HG02852 (cell line): Measurements from ENCODE around the gene KRTAP6-3.

Experiments
- ATAC-seq: cut with Tn5 transposase; IDR thresholded peaks from one replicate; pipeline ENCODE4 v1.9.1; 2021; ENCODE audit warnings: mild to moderate bottlenecking, moderate library complexity; ENCODE audit not compliant: unreplicated experiment

The KRTAP6-3 gene, protein sequence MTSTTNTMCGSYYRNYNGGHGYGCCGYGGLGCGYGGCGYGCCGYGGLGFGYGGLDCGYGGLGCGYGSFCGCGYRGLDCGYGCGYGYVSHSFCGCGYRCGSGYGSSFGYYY

DNA sequence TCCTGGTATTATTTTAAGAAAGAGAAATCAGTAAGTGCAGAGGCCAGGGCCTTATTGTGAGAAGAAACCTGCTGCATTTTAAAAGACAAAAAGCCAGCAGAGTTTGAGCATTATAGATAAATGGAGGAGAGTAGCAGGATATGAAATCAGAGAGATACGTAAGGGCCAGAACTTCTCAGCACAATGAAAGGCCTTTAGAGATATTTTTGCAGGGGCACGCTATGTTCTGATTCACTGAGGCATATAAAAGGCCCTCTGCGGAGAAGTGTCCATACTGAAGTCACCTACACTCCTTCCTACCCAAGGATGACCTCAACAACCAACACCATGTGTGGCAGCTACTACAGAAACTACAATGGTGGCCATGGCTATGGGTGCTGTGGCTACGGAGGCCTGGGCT, at the start of gene KRTAP6-3:
KRTAP6-3 (plus strand) TSS at position 301 of the 400 bp plus-strand sequence; CDS start at position 307, 6 bp downstream.
- no peak for ATAC-seq

DNA sequence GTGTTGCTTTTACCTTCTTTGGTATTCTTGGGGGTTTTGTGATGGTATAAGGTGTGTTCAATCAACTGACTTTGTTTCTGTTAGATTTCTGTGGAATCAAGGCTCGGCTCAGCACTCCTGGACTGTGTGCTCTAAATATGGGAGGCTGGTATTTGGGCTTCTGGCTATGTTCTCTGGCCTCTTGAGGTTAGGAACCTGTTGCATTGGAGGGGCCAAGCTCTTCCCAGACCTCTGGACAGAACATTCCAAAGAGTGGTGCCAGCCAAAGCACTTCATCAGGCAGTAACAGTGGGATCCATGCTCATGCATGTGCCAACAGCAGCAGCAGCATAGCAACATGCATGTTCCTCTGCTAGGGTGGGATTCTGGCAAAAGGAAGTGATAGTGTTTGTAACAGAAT, 39.5 kb upstream of the KRTAP6-3 start:
- ATAC-seq, result no peak

DNA sequence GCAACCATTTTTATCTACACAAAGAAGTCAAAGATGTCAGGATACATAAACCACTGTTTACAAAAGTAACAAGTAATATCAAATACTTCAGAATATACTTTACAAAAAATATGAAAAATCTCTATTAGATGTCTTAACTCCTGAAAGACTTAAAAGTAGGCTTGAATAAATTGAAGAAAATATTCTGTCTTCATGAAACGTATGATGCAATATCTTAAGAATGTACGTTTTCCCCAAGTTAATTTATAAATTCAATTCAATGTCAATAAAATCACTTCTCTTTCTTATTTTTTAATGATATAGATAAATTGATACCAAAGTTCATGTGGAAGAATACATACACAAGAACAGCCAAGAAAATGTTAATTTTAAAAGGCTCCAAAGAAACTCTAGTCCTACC, 37.1 kb upstream of the KRTAP6-3 start:
- no peak for ATAC-seq

DNA sequence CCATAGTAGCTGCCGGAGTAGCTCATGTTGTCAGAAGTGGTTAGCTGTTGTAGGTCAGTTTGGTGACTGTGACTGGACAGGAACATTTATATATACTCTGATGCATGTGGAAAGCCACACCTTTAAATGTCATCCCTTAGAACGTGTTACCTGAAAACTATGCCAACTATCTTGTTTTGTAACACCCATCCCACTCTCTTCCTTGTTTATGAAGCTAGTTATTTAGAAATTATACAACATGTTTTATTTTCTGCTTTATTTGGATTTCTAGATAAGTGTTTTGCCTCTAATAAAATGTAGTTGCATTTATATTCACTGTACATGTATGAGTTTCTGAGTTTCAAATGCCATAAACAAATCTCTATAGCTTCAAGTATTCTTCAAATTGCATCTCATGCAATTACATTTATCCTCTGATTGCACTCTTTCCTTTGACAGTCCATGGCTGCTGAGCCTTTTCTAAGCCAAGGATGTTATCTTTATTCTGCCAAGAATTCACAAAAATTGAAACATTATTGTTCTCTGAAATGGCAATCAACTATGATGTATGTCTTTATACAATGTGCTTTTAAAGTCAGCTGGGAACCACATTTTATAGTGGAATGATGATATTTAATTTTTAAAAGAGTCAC, 30.9 kb upstream of the KRTAP6-3 start, which contains the start of gene KRTAP19-7:
KRTAP19-7 (minus strand) TSS at position 51 of the 632 bp plus-strand sequence; CDS start at position 26, 25 bp downstream.
- ATAC-seq, result no peak

DNA sequence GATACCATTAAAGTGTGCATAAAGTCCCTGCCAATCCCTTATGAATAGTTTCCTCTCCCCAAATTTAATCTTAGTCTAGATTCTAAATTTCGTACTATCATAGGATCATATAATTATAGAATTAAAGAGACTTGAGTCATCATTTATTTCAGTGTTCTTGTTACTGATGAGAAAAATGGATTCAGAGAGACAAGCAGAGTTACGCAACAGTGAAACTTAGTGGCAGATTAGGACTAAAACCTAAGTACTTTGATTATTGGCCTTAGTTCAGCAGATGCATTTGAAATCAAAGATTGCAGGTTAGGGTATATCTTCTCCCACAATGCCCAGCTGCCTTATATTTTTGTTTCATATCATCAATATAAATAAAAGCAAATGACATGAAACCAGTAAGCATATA, 30.3 kb upstream of the KRTAP6-3 start:
- ATAC-seq, result no peak

DNA sequence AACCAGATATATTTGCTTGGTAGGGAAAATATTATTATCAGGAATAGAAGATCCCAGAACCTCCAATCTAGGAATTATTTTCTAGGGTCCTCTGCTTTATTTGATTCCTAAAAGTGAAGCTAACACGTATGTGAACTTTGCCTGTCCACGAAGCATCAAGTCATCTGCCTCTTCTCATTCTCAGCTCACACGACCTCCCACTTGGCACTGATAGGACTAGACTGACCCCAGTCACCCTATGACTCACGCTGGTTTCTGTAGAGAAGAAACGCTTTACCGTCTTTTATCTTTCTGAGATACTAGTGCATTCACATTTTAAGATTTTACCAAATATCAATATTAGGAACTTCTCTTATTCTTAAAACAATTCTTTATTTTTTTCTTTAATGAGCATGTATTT, 29.2 kb upstream of the KRTAP6-3 start:
- no peak for ATAC-seq

DNA sequence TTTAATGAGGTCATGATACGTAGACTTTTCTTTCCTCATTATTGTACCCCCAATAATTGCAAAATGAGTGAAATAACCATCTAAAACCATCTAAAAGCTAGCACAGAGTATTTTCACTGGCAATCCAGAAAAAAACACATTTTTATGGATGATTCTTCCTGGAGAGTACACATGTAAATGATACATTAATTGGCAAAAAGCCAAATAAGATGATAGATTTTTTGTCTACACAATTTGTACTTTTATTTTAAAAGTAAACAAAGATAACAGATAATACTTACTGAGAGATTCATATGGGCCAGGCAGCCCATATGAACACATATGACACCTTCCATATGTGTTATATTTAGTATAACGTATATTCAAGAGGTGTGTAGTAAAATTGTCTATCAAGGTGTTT, 28.6 kb upstream of the KRTAP6-3 start:
- no peak for ATAC-seq

DNA sequence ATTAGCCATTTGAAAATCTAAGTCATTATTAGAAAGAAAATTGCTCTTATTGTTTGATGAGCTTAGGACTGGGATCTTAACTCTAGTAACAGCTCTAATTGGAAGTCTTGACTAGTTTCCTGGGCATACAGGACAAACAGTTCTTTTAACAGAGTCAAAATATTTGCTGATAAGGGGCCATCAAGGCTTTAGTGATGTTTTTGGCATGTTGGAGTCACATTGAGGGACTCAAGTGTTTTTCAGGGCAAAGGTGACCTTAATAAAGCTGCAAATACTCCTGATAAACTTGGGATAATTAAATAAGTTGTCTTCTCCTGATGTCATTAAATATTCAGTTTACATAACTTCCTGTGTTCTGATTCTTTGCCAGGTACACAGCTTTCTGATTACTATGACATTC, 24.6 kb upstream of the KRTAP6-3 start:
- ATAC-seq, result no peak

DNA sequence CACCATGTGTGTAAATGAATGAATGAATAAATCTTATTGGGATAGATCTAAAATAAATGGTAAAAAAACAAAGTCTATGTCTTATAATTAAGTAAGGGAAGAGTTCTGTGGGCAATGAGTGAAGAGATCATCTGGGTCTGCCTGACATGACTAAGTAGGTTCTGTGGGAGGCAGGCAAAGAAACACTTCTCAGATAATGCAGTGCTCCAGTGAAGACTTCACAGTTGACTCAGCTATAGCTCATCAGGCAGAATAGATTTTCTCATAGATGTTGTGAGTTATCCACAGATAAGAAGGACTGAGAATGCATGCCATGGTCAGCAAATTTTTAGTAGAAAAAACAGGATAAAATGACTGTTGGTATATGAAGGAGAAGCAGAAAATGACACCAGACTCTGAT, 14.5 kb upstream of the KRTAP6-3 start:
- ATAC-seq, result no peak

DNA sequence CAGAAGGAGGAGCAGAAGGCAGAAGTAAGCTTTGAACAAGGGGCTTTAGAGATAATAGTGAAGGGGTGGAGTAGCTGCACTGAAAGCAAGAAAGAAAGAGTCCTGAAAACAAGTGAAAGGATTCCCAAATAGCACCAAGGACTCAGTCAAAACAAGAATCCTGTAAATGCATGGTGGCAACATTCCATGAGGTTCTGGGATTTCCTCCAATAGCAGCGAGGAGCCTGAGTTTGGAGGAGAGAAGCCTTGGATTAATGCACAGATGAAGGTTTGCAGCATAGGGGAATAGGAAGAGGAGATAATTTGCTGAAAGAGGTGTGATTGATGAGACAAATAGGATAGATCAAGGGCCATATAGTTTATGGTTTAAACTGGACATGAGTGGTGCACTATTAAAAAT, 12.9 kb upstream of the KRTAP6-3 start:
- ATAC-seq, result no peak

DNA sequence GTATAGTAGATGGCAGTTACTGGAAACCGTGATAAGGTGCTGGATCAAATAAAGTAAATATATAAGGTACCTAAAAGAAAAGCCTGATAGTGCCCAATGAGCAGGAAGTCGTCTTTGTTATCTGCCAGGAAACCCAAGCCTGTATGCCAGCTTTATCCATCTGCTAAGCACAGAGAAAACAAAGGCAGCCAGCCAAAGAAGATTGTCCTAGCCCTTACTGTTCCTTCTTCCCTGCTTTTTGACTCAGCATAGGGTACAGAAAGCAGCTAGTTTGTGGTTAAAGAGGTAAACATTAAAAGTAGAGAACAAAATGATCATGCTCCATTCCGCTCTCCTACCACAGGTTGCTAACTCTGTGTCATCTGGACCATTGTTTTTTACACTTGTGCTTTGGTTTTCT, 12.1 kb upstream of the KRTAP6-3 start:
- no peak for ATAC-seq

DNA sequence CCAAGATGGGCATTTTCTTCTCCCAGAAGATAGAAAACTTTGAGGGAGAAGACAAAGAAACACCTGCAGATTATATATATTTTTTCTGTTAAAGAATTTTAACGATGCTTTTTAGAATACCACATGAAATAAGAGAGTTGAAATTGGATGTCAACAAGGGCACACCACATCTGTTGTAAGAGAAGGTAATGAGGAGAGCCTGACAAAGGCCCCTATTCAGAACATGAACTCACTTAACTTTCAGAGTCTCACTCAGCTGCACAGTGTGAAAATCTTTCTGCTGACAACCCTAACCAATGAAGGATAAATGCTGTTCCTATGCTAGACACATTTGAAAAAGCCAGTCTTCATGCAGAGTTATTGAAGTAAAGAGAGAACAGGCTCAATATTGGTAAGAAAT, 9.4 kb upstream of the KRTAP6-3 start:
- ATAC-seq, result no peak

DNA sequence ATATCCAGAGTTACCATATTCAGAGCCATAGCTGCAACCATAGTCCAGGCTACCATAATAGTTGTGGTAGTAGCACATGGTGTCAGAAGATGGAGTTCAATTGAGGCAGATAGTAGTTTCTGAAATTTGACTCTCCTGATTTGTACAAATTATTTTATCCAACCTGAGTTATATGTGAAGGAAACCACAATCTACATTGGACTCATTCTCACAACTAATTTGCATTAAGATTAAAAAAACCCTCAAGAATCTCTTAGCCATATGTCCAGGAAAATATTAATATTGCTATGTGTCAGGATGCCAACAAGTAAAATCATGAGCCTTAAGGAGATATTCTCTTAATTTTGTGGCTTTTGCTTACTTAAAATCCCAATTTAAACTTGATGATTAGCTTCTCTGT, 1.9 kb upstream of the KRTAP6-3 start, which contains the start of gene KRTAP22-2:
KRTAP22-2 (minus strand) TSS at position 101 of the 400 bp plus-strand sequence.
- ATAC-seq, result no peak

DNA sequence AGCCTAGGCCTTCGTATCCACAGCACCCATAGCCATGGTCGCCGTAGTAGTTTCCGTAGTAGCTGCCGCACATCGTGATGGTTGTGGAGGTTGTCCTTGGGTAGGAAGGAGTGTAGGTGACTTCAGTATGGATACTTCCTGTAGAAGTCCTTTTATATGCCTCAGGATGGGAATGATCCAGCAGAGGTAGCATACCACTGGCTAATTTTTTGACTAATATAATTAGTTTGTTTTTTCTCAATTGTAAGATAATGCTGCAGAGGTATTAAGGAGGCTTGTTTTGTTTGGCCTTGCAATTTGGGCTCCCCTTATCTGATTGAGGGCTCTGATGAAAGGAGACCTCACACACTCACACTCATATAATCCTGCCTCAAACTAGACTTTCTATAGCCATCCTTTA, 6.6 kb downstream of the KRTAP6-3 start, which contains the start of gene KRTAP6-2:
KRTAP6-2 (minus strand) TSS at position 101 of the 400 bp plus-strand sequence; CDS start at position 73, 28 bp downstream.
- ATAC-seq, result no peak

DNA sequence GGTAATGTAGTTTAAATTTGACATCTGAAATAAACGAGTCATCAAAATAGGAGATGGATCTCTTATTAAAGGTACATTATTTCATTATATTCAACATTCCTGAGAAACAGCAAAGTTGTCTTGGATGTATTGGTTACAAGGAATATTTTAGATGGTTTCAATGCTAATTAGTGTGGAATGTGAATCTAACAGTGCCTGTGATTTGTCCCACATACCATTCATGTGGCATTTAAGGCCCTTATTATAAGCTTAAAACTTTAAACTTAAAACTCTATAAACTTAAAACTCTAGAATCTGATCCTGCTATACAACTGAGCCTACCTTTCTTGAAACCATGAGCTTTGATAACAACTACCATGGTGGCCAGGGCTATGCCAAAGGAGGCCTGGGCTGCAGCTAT, 8.5 kb downstream of the KRTAP6-3 start, which contains the start of gene KRTAP22-1:
KRTAP22-1 (plus strand) TSS at position 301 of the 400 bp plus-strand sequence.
- ATAC-seq, result no peak

DNA sequence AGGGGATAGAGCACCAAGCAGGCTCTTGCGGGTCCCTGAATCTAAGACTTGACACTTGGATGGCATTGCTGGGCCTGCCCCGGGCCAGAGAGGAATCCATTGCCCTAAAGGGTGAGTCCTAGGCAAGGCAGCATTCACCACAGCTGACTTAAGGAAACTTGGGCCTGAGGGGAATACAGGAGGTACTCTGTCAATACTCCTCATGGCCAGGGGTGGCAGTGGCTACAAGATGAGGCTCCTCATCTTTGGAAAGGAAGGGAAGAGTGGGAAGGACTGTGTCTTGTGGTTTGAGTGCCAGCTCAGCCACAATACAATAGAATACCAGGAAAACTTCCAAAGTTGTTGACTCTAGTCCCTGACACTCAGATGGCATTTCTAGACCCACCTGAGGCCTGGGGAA, 13.7 kb downstream of the KRTAP6-3 start:
- no peak for ATAC-seq

DNA sequence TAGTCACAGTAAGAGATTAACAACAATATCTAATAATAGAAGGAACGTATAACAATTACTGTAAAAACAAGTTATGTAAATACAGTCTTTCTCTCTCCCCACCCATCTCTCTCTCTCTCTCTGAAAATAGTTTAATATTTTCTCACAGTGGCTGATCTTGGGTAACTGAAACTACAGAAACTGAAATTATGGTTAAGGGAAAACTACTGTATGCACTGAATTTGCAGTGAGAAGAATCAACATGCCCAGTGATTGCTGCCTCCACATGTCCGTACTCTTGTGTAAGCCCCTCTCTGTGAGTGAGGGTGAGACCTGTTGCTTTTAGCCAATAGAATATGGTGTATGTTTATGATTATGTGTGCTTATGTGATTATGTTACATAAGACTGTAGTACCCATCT, 19.9 kb downstream of the KRTAP6-3 start:
- no peak for ATAC-seq

DNA sequence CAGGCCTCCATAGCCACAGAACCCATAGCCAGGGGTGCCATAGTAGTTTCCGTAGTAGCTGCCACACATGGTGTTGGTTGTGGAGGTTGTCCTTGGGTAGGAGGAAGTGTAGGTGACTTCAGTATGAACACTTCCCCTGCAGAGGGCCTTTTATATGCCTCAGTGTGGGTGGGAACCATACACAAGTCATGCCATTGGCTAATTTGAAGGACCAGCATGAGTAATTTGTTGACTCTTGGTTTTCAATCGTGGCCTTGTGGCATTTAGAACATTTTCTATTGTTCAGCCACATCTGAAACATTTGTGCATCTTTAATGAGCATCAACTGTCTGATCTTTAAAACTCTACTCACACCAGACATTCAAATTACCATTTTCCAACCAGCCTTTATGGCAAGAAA, 21.6 kb downstream of the KRTAP6-3 start, which contains the start of gene KRTAP6-1:
KRTAP6-1 (minus strand) TSS at position 95 of the 400 bp plus-strand sequence; CDS start at position 69, 26 bp downstream.
- no peak for ATAC-seq

DNA sequence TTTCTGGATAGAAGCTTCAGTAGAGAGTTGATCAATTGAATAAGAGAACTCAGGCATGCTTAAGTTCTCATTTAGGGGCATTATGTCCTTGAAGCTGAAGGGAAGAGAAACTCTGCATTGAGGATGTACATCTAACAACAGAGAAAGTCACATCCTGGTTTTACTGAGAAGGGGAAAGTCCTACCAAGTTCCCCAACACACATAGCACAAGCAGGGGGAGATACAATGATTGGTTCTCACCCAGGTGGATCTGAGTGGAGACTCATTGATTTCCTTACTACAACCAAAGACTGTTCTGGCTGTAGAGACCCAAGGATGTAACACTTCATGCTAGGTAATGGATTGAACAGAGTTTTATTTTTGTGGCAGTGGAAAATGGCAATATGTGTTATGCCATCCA, 23.0 kb downstream of the KRTAP6-3 start:
- no peak for ATAC-seq

DNA sequence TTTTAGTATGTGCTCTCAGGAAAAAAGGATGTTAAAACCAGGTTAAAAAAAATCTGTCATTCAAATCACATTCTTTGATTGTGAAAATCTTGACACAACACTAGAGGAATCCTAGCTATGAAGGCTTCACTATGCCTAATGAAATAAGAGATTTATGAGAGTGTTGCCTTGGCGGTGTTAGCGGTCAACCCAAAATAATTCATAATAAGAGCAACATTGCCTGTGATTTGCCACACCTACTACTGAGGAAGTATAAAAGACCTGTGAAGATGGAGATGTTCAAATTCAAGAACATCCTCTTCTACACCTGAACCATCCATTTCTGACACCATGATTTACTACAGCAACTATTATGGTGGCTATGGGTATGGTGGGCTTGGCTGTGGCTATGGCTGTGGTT, 23.9 kb downstream of the KRTAP6-3 start, which contains the start of gene KRTAP20-1:
KRTAP20-1 (plus strand) TSS at position 301 of the 400 bp plus-strand sequence; CDS start at position 331, 30 bp downstream.
- ATAC-seq, result no peak

DNA sequence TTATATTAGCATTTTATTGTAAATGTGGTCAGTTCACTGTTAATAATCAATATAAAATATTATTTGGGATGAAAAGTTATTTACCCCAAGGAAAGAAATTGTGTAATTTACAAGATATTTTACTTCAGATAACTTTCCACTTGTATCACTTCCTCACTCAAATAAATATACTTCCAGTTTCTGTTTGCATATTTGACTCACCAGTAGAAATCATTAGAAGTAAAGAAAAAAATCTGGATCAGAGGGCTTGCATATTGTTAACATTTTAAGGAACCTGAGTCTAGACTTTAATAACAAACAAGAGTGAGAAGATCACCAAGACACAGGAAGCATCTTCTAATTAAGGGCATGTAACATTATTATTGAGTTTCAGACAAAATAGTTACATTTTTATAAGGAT, 27.8 kb downstream of the KRTAP6-3 start:
- ATAC-seq, result no peak

DNA sequence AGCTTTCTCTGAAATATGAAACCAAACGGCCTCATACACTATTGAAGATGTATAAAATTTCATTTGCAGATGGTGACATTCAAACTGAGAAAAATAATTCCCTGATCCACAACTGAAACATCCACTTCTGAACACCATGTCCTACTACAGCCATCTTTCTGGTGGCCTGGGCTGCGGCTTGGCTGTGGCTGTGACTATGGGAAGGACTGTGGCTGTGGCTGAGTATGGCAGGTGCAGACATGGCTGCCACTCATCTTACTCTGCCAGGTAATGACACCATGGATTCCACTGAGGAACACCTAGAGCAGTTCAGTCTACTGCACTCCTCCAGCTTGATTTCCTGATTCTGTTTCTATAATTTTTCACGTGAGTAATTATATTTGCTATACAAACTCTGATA, 28.3 kb downstream of the KRTAP6-3 start, which contains the start of gene KRTAP20-4:
KRTAP20-4 (plus strand) TSS at position 106 of the 400 bp plus-strand sequence.
- ATAC-seq, result no peak
